GM19023 (cell line): ENCODE measurements around the gene CUBN.
"Not testable (repeated sequence)": the region's sequence is repeated elsewhere in the genome, so short reads cannot be mapped to it uniquely, and the experiment has no call there.

Source experiments
- ATAC-seq: cut with Tn5 transposase; IDR thresholded peaks from one replicate; pipeline ENCODE4 v1.9.1; 2021; ENCODE audit warnings: mild to moderate bottlenecking, moderate library complexity; ENCODE audit not compliant: unreplicated experiment

The CUBN gene

DNA sequence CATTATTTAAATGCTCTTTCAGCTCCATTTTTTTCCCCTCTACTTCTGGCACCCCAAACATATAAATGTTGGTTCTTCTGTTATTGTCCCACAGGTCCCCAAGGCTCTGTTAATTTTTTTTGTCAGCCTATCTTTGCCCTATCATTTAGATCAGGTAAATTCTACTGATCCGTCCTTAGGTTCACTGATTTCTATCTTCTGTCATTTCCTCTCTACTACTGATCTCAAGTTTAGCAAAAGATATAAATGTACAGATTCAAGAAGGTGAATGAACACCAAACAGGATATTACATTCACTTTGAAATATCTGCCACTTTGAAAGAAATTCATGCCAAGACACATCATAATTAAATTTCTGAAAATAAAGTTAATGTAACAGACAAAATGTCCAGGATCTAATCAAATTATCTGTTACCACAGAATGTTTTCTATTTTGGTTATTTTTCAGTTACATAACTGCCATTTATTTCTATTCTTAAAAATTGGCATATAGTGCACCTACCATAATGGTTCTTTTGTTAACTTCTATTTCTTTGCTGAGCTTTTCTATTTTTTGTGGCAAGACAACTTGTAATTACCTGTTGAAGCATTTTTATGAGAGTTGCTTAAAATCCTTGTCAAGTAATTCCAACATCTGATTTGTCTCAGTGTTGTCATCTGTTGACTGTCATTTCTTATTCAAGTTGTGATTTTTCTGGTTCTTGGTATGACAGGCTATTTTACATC lies 12.1 kb upstream of the CUBN start:
- ATAC-seq = no peak

DNA sequence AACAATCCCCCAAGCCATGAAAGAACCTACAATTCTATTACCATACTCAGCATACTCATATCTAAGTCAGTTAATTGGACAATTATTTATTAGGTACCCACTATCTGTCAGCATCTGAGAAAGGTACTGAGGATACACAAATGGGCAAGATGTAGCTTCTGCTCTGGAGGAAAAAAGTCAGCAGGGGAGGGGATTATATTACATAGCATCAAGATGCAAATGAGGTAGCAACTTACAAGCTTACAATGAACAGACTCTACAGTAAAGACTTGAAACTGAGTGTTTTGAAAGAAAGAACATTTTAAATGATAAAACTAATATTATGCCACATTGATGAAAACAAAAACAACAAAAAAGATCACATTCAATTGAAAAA lies 10.8 kb upstream of the CUBN start:
- ATAC-seq = no peak

- ATAC-seq = no peak
These were observed 8.9 kb upstream of the CUBN start for GRCh38 chr10:17138460-17139042.

- ATAC-seq = no peak
These were observed 5.2 kb upstream of the CUBN start for GRCh38 chr10:17134737-17135260.

DNA sequence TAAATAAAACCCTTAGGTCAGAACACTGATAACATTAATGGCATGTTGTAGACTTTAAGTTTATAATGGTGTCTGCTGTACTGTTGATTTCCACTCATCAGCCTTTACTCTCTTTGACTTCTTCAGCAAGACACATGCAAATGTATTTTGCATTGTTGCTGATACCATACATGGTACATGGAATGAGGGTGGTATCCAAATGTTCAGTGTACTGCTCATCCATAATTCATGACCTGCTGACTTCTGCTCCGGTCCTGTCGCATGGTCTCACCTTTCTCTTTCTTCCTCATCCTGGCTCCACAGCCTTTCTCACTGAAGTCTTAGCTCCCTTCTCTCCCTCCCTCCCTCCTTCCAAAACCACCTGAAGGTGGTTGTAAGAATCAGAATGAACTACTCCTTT lies 4.7 kb upstream of the CUBN start:
- no peak for ATAC-seq

GRCh38 chr10:17128261-17128660 lies 1.4 kb downstream of the CUBN start:
- no peak for ATAC-seq

- ATAC-seq = no peak
These were observed 3.3 kb downstream of the CUBN start for GRCh38 chr10:17126327-17126726.

DNA sequence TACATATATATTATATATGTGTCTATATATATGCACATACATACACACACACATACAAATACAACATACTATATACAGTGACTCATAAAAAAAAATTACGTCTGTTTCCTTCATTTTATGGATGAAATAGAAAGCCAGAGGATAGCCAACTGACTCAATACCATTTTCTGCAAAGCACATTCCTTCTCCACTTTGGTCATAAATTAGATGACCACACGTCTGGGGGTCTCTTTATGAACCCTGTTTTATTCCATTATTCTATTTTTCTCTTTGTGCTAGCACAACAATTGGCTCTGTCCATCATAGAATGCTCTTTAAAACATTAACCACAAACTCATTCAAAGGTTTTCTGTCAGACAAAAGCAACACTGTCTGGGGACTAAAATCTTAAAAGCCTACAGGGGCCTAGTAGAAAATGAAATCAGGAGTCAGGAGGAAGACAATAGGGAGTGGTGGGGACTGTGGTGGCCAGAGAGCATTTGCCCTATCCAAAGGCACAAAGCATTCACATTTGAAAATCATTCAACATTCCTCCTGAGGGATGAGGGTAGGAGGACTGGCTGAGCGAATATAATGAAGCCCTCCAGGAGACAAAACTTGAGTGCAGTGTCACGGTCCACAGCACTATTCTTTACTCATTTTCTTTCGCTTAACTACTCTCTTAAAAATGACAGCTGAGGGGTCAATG lies 4.3 kb downstream of the CUBN start:
- no peak for ATAC-seq

GRCh38 chr10:17123961-17124360 lies 5.7 kb downstream of the CUBN start:
- no peak for ATAC-seq

GRCh38 chr10:17122726-17123661 lies 6.6 kb downstream of the CUBN start:
- ATAC-seq = no peak

- no peak for ATAC-seq
These were observed 7.6 kb downstream of the CUBN start for GRCh38 chr10:17122052-17122451.

DNA sequence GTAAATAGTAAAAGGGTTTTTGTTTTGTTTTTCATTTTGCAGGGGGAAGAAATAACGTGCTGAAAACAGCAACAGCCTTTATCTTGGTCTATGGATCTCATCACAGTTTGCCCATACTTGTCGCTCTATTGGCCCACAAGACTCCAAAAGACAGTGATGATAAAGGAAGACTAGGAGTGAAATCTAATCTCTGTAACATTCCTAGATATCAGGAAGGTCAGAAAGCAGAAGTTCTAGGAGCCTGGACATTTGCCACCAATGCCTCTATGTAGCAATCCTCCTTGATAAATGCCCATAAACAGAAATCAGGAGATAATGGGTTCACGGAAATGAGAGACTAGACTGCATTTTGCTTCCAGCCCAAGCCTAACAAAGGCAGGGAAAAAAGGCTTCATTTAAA lies 8.9 kb downstream of the CUBN start:
- no peak for ATAC-seq

DNA sequence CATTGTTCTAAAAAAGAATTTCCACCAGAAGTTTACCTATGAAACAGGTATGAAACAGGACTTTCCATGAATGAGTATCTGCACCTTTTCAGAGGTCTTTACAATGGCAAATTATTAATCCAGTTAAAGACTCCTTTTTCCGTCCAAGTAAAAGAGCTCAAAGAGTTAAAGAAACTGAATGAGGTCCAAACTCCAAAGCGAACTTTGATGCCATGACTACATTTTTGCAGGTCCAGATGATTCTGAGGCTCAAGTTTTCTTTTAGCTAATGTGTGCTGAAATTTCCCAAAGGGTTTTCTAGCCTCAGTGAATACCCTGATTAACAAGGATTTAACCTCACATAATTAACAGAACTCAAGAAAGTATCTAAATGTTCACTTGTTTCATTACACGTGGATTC lies 9.8 kb downstream of the CUBN start:
- no peak for ATAC-seq

DNA sequence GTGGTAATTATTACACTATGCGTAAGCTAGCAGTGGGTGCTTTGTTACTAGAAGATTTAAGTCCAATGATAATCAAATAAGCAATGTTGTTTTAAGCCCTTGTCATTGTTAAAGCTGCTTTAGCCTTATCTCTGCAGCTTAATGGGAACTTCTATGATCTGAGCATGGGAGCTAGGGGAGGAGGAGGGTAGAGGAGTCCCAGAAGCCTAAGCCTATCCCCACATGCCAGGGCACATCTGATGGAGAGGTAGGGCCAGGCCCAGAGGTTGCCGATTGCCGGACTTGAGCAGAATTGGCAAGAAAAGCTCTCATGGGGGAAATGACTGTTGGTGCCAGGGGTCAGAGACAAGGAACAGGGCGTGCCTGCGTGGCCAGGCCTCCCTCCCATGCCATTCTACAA lies 13.4 kb downstream of the CUBN start:
- no peak for ATAC-seq

- ATAC-seq = no peak
These were observed 13.9 kb downstream of the CUBN start for GRCh38 chr10:17115683-17116082.

DNA sequence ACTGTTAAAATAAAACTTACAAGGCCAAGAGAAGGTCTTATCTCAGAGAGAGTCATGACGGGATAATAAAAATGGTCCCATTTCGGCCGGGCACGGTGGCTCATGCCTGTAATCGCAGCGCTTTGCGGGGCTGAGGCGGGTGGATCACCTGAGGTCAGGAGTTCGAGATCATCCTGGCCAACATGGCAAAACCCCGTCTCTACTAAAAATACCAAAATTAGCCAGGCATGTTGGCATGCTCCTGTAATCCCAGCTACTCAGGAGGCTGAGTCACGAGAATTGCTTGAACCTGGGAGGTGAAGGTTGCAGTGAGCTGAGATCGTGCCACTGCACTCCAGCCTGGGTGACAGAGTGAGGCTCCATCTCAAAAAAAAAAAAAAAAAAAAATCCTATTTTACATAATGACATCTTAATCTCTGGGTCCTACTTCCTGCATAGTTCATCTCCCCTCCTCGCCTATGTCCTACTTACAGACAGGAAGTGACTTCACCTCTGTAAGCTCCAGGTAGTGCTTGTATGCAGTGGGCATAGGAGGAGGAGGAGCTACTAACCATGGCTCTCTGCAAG lies 14.7 kb downstream of the CUBN start:
- ATAC-seq = not testable (repeated sequence)

DNA sequence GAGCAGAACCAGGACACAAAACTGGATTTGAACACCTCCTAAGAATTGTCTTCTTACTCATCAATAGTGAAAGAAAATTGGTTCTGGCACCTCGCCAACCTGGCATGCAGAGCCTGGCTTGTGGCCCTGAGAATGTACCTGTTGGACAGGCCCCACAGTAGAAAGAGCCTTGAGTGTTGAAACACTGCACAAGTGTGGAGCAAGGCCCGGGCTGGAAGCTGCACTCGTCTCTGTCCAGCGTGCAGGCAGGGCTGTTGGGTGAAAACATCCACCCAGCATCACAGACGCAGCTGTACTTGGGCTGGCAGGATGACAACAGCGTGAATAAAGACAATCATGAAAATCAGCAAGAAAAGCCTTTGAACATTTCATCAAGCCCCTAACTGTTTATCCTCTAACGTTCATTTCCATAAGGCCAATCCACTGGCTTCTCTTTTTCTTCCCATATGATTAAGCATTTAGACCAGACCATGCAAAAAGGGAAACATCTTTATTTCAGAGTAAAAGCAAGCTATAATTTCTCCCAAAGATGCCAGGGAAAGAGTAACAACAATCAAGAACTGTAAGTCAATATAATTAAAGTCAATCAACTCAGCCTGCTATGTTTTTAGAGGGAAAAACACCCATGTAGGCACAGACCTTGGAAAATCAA lies 15.6 kb downstream of the CUBN start:
- ATAC-seq = no peak

- ATAC-seq = no peak
These were observed 16.3 kb downstream of the CUBN start for GRCh38 chr10:17113346-17113745.

DNA sequence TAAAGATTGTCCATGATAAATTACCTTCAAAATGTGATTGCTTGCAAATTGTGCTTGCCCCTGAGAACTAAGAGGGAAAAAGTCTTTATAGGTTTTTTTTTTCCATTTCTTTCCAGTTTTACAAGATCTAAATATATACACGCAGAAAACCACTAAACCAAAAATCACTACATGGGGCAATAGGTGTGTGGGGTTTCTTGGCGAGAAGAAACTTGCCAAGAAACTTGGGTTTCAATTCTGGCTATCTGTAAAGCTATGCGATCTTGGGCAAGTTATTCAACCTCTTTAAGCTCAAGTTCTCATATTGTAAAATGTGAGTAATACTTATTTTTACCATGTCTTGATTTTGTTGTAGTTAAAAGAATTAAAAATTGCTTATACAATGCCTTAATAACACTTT lies 17.0 kb downstream of the CUBN start:
- ATAC-seq = no peak
